Panc1 (cell line): ENCODE results near the gene BFSP1. TPM values are rescaled to one million over a fixed set of nuclear protein-coding genes. Genes with fewer than 3 reads are reported as not detected.

Source experiments
- ATAC-seq: fragments of 200-7000 bp; cut with Tn5 transposase; 2 replicates; pipeline ENCODE4 v1.9.1; 2020; ENCODE audit warnings: mild to moderate bottlenecking, moderate library complexity
- BruUV-seq: library from RNA; stranded (reverse); fragments of 400-500 nt; replicated peaks from 2 replicates; lab custom pipeline; 2021; lab: Mats Ljungman, UMichigan
- CTCF ChIA-PET: fragments of 300-600 bp; sonication (Branson Sonifier 250); formaldehyde crosslinking; loops from one replicate; lab custom pipeline; 2022; ENCODE audit warnings: antibody characterized with exemption; lab: Charles Lee
- POLR2A ChIA-PET: fragments of 300-600 bp; sonication (Branson Sonifier 250); formaldehyde crosslinking; loops from one replicate; lab custom pipeline; 2022; ENCODE audit warnings: antibody characterized with exemption; lab: Charles Lee
- DNase-seq: peaks from one replicate; pipeline ENCODE4 v3.0.0-alpha.2; 2010; ENCODE audit warnings: low read depth, low spot score
- H3K27ac ChIP-seq: 2 replicates; pipeline ENCODE4 v1.5.1; 2011; ENCODE audit warnings: mild to moderate bottlenecking, low read length, inconsistent platforms
- H3K27me3 ChIP-seq: fragments of 200-500 bp; sonication (Bioruptor generic); 2 replicates; pipeline ENCODE4 v1.6.0; 2014; ENCODE audit warnings: low read length, inconsistent platforms; ENCODE audit not compliant: control insufficient read depth, insufficient read depth
- H3K36me3 ChIP-seq: fragments of 200-500 bp; sonication (Bioruptor generic); 2 replicates; pipeline ENCODE4 v1.5.1; 2014; ENCODE audit warnings: inconsistent platforms, mild to moderate bottlenecking, low read length, moderate library complexity; ENCODE audit not compliant: control insufficient read depth, insufficient read depth
- H3K4me1 ChIP-seq: 2 replicates; pipeline ENCODE4 v1.5.1; 2011; ENCODE audit warnings: inconsistent platforms, mild to moderate bottlenecking, low read length, moderate library complexity; ENCODE audit not compliant: control insufficient read depth, insufficient read depth
- H3K4me3 ChIP-seq, 2 experiments: 2 replicates each; pipeline ENCODE4 v1.5.1; 2011 to 2012; ENCODE audit warnings: low read depth in 2 of 2, low read length in 2 of 2, mild to moderate bottlenecking in 2 of 2, inconsistent platforms in 1 of 2, moderate library complexity in 1 of 2
- H3K9me3 ChIP-seq: fragments of 200-500 bp; sonication (Bioruptor generic); 2 replicates; pipeline ENCODE4 v1.5.1; 2014; ENCODE audit warnings: low read depth, mild to moderate bottlenecking, inconsistent platforms, low read length, moderate library complexity; ENCODE audit not compliant: control insufficient read depth, insufficient read depth
- CTCF ChIP-seq: fragments of 450-650 bp; IDR thresholded peaks from 2 replicates; pipeline ENCODE4 v1.5.1; 2017; ENCODE audit warnings: mild to moderate bottlenecking
- POLR2AphosphoS5 ChIP-seq: IDR thresholded peaks from 2 replicates; pipeline ENCODE4 v1.6.1; 2012; ENCODE audit warnings: mild to moderate bottlenecking, low read depth, low read length, moderate library complexity
- SIN3A ChIP-seq: IDR thresholded peaks from 2 replicates; pipeline ENCODE4 v1.6.1; 2012; ENCODE audit warnings: low read depth, mild to moderate bottlenecking, low read length, moderate library complexity, borderline replicate concordance; ENCODE audit not compliant: insufficient read depth
- TCF7L2 ChIP-seq: IDR thresholded peaks from 2 replicates; pipeline ENCODE4 v1.6.1; 2011; ENCODE audit warnings: mild to moderate bottlenecking, low read depth, low read length, inconsistent platforms
- in situ Hi-C: cut with HindIII; loops from 2 replicates; pipeline ENCODE4 v1.10.0; 2016; ENCODE audit warnings: low sequenced_read_pairs, low pct_unique_long_range_greater_than_20kb
- intact Hi-C: fragments of 100-400 bp; cut with micrococcal nuclease; formaldehyde crosslinking; loops from one replicate; pipeline ENCODE4 v1.10.0; 2022; ENCODE audit not compliant: unreplicated experiment
- total RNA-seq: library from RNA; stranded (reverse); gene quantifications from one replicate; pipeline ENCODE4 v1.2.1, GENCODE V29; 2021; ENCODE audit not compliant: unreplicated experiment
- TF ChIP-seq, protein P1 (sequence below), 2 experiments: IDR thresholded peaks; 2 replicates each; pipeline ENCODE4 v1.6.1; 2011 to 2012; ENCODE audit warnings: low read depth in 2 of 2, control low read depth in 1 of 2, low read length in 1 of 2, mild to moderate bottlenecking in 1 of 2, moderate library complexity in 1 of 2; ENCODE audit not compliant: insufficient read depth in 1 of 2

BFSP1 gene
- total RNA-seq, 1 experiment from 2014 or later = 6.9 TPM

DNA sequence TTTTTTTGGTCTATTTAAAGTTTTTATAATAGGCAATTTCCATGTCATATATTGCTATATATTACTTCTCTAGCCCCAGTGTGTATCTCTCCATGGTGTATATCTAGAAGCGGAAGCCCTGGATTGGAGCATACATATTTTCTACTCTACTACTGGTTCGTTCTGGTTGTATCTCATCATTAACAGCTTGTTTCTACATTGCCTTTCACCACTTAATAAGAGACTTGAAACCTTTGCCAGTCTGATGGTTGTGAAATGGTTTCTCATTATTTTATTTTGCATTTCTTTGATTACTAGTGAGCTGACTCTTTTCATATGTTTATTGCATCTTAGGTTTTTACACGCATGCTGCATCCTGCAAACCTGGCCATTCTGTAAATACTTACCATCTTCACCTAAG is 42.3 kb upstream of the BFSP1 start:
- Histone ChIP-seq H3K4me1 (peaks cover 50% of the 10 kb centered on the region), H3K4me3 (peak overlapping the region in 1 of 2 experiments; percentile 88; a peak in 2 of 4 replicates), H3K9me3 (no peaks in the 10 kb centered on the region), H3K27me3 (no peaks in the 10 kb centered on the region), H3K36me3 (peaks cover 2% of the 10 kb centered on the region), H3K27ac (peak overlapping the region; percentile 21)
- ChIA-PET POLR2A (interaction anchor here (0.6 to 0.8 kb wide), 2 partner anchors 27 to 485 kb away, joined by 4 to 6 read pairs; no protein-coding TSS in a partner anchor), CTCF (interaction anchor here (0.5 kb wide), 1 partner anchor 45 kb away, joined by 4 read pairs; no protein-coding TSS in a partner anchor)
- TF ChIP-seq, protein P1, sequence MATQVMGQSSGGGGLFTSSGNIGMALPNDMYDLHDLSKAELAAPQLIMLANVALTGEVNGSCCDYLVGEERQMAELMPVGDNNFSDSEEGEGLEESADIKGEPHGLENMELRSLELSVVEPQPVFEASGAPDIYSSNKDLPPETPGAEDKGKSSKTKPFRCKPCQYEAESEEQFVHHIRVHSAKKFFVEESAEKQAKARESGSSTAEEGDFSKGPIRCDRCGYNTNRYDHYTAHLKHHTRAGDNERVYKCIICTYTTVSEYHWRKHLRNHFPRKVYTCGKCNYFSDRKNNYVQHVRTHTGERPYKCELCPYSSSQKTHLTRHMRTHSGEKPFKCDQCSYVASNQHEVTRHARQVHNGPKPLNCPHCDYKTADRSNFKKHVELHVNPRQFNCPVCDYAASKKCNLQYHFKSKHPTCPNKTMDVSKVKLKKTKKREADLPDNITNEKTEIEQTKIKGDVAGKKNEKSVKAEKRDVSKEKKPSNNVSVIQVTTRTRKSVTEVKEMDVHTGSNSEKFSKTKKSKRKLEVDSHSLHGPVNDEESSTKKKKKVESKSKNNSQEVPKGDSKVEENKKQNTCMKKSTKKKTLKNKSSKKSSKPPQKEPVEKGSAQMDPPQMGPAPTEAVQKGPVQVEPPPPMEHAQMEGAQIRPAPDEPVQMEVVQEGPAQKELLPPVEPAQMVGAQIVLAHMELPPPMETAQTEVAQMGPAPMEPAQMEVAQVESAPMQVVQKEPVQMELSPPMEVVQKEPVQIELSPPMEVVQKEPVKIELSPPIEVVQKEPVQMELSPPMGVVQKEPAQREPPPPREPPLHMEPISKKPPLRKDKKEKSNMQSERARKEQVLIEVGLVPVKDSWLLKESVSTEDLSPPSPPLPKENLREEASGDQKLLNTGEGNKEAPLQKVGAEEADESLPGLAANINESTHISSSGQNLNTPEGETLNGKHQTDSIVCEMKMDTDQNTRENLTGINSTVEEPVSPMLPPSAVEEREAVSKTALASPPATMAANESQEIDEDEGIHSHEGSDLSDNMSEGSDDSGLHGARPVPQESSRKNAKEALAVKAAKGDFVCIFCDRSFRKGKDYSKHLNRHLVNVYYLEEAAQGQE (IDR thresholded peaks at IDR 0.05; ENCODE audit: insufficient read depth in 1 of 2, low read depth in 2 of 2, low read length in 1 of 2) = no peak
- TF ChIP-seq CTCF (no peak), TCF7L2 (no peak), POLR2AphosphoS5 (no peak), SIN3A (no peak)
- intact Hi-C loops (no loop called here), in situ Hi-C loops (no loop called here)
- DNase-seq = no peak
- no TSS peak for BruUV-seq
- ATAC-seq = no peak

- CTCF ChIA-PET = no interaction called here
- BruUV-seq = TSS peak; percentile 56
- ATAC-seq = no peak
- no peak for DNase-seq
- intact Hi-C loops (no loop called here), in situ Hi-C loops (no loop called here)
- no peaks in the 10 kb centered on the region for H3K9me3 ChIP-seq
- POLR2A ChIA-PET = interaction anchor here (3.5 kb wide), 1 partner anchor 14 kb away, joined by 36 read pairs; no protein-coding TSS in a partner anchor
- TF ChIP-seq TCF7L2 (no peak), SIN3A (no peak), POLR2AphosphoS5 (no peak), CTCF (no peak)
- TF ChIP-seq, protein P1 (IDR thresholded peaks at IDR 0.05; ENCODE audit: insufficient read depth in 1 of 2, low read depth in 2 of 2, low read length in 1 of 2) = no peak
- H3K4me3 ChIP-seq = peak overlapping the region; percentile 88 to 95
- peak overlapping the region; percentile 92 for H3K27ac ChIP-seq
- H3K4me1 ChIP-seq = peaks cover 61% of the 10 kb centered on the region
- no peaks in the 10 kb centered on the region for H3K27me3 ChIP-seq
- peaks cover 2% of the 10 kb centered on the region for H3K36me3 ChIP-seq
Observed at GRCh38 chr20:17572034-17572638, 41.0 kb upstream of the BFSP1 start.
